ENCODE results near the gene MTR. TPM values are rescaled to one million over a fixed set of nuclear protein-coding genes. Genes with fewer than 3 reads are reported as not detected.

MTR gene
- total RNA-seq, 1 donor, result 38.4 TPM

DNA sequence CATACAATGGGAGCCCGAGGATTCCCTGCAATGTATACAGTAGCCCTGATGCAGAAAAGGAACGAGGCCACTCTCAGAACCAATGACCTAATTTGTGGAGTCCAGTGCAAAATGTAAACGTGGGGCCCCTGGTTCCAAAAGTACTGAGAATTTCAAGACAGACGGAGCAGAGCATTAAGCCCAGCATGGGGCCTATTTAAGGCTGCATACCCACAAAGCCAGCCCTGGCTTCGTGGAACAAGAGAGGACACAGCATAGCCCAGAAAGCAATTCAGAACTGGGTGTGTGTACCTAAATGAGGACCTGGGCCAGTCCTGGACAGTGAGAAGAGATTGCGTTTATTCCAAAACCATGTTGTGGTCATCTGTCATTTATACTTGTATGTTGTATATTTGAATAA is 153.9 kb downstream of the MTR start:
- H3K4me3 ChIP-seq (ENCODE audit: low read depth, low read length), result no peak overlapping the region

GRCh38 chr1:236950365-236950764 is 155.3 kb downstream of the MTR start:
- H3K4me3 ChIP-seq (ENCODE audit: low read depth, low read length), result no peak overlapping the region
- TF ChIP-seq, protein P1, sequence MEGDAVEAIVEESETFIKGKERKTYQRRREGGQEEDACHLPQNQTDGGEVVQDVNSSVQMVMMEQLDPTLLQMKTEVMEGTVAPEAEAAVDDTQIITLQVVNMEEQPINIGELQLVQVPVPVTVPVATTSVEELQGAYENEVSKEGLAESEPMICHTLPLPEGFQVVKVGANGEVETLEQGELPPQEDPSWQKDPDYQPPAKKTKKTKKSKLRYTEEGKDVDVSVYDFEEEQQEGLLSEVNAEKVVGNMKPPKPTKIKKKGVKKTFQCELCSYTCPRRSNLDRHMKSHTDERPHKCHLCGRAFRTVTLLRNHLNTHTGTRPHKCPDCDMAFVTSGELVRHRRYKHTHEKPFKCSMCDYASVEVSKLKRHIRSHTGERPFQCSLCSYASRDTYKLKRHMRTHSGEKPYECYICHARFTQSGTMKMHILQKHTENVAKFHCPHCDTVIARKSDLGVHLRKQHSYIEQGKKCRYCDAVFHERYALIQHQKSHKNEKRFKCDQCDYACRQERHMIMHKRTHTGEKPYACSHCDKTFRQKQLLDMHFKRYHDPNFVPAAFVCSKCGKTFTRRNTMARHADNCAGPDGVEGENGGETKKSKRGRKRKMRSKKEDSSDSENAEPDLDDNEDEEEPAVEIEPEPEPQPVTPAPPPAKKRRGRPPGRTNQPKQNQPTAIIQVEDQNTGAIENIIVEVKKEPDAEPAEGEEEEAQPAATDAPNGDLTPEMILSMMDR (IDR thresholded peaks at IDR 0.05; ENCODE audit: insufficient read depth, low read length), result no peak
- no peak for DNase-seq (ENCODE audit: low read depth)

More for the DNA sequence above, 153.9 kb downstream of the MTR start:
- TF ChIP-seq, protein P1 (IDR thresholded peaks at IDR 0.05; ENCODE audit: insufficient read depth, low read length), result no peak
- no peak for DNase-seq (ENCODE audit: low read depth)

GRCh38 chr1:236951672-236952071 is 156.6 kb downstream of the MTR start:
- DNase-seq (ENCODE audit: low read depth), result no peak
- H3K4me3 ChIP-seq (ENCODE audit: low read depth, low read length), result no peak overlapping the region
- TF ChIP-seq, protein P1 (IDR thresholded peaks at IDR 0.05; ENCODE audit: insufficient read depth, low read length), result no peak

GRCh38 chr1:236952246-236953003 is 157.3 kb downstream of the MTR start:
- no peak overlapping the region for H3K4me3 ChIP-seq (ENCODE audit: low read depth, low read length)
- TF ChIP-seq, protein P1 (IDR thresholded peaks at IDR 0.05; ENCODE audit: insufficient read depth, low read length), result no peak
- no peak for DNase-seq (ENCODE audit: low read depth)

DNA sequence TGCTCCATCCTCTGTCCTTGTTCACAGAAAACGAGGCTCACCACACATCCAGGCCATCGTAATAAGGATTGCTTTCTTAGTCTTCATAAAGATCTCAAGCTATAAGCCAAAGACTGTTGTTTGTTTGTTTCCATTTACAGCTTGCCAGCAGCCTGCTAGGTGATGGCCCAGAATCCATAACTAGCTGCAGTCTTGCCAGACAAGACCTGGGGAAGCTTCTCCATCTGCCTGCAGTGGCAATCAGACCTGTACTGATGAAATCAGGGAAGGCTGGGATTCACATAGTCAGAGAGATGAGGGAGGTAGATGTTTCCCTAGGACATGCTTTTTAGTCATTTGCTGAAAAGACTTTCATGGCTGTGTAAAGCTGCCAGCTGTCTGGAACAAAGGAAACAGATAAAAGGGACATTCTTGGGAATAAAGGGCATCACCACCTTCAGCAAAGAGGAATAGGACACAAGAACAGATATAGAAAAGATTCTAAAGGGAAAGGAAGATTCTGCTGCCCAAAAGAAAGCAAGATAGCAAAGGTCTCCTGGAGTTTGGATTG is 158.1 kb downstream of the MTR start:
- no peak for DNase-seq (ENCODE audit: low read depth)
- H3K4me3 ChIP-seq (ENCODE audit: low read depth, low read length), result no peak overlapping the region
- TF ChIP-seq, protein P1 (IDR thresholded peaks at IDR 0.05; ENCODE audit: insufficient read depth, low read length), result no peak

Other genes with a start within 250 kb of the MTR start
- gene HEATR1, start 190.8 kb upstream of the MTR start, total RNA-seq (ENCODE audit: low replicate concordance), result 48.6 and 62.5 TPM in 2 replicates
- gene ACTN2, start 108.8 kb upstream of the MTR start, total RNA-seq (ENCODE audit: low replicate concordance), result 0.16 and 0.18 TPM in 2 replicates
- gene MT1HL1, start 209.1 kb downstream of the MTR start, total RNA-seq (ENCODE audit: low replicate concordance), result not detected in 2 replicates
- gene RYR2, start 246.9 kb downstream of the MTR start, total RNA-seq (ENCODE audit: low replicate concordance), result 0.25 TPM in 1 of 2 replicates, not detected in the other